Esophagus muscularis mucosa (tissue), 3 donors: Measurements from ENCODE around the gene ZNRF4.

ENCODE experiments used
- POLR2AphosphoS5 ChIP-seq, 2 donors: sonication (generic); formaldehyde crosslinking; IDR thresholded peaks; one replicate each; pipeline ENCODE4 v1.6.1; 2017; ENCODE audit warnings: antibody characterized with exemption in 2 of 2
- TF ChIP-seq, protein P1 (sequence below), 3 experiments: fragments of 200-600 bp in 2 of 3; fragments of 450-650 bp in 1 of 3; sonication (generic) in 2 of 3; IDR thresholded peaks; one replicate each; pipeline ENCODE4 v1.5.1; 2017 to 2019; ENCODE audit warnings: antibody characterized with exemption in 3 of 3, mild to moderate bottlenecking in 2 of 3, moderate library complexity in 1 of 3

DNA sequence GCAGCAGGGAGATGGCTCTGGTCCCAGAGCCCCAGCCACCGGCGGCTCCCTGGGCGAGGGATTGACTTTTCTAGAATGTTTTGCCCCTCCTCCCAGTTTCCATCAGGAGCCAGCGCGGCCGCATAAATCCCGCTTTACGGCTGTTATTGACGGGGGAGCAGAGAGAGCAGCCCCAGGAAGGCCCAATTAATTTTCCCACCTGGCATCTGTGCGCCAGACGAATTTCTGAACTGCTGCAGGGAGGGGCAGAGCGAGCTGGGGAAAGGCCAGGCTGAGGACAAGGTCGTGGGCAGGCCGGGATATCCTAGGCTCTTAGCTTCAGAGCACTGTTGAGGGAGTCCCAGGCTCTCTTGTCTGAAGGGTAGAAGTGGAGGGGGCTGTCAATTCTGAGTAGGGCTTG is 24.7 kb downstream of the ZNRF4 start:
- TF ChIP-seq, protein P1, sequence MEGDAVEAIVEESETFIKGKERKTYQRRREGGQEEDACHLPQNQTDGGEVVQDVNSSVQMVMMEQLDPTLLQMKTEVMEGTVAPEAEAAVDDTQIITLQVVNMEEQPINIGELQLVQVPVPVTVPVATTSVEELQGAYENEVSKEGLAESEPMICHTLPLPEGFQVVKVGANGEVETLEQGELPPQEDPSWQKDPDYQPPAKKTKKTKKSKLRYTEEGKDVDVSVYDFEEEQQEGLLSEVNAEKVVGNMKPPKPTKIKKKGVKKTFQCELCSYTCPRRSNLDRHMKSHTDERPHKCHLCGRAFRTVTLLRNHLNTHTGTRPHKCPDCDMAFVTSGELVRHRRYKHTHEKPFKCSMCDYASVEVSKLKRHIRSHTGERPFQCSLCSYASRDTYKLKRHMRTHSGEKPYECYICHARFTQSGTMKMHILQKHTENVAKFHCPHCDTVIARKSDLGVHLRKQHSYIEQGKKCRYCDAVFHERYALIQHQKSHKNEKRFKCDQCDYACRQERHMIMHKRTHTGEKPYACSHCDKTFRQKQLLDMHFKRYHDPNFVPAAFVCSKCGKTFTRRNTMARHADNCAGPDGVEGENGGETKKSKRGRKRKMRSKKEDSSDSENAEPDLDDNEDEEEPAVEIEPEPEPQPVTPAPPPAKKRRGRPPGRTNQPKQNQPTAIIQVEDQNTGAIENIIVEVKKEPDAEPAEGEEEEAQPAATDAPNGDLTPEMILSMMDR (IDR thresholded peaks at IDR 0.05): no peak
- no peak for TF ChIP-seq POLR2AphosphoS5 (IDR thresholded peaks at IDR 0.05)
